Renal pelvis (tissue), 4 donors: ENCODE data around the gene MED29. TPM values are rescaled to one million over a fixed set of nuclear protein-coding genes. Genes with fewer than 3 reads are reported as not detected.
A peak's percentile ranks its signal among the peaks of the same experiment; 100 is the strongest.

ENCODE experiments used
- DNase-seq: peaks from one replicate; pipeline ENCODE4 v3.0.0-alpha.2; 2013
- polyA plus RNA-seq, 3 donors: library from polyadenylated mRNA; unstranded; fragments of 120-200 nt; gene quantifications; one replicate each; pipeline ENCODE4 v1.2.1, GENCODE V29; 2013; ENCODE audit not compliant: insufficient read length in 3 of 3

MED29 gene
- polyA plus RNA-seq, 3 donors, result 39.9 to 42.5 (median 41.3) TPM

- DNase-seq, result peak; percentile 29
Observed at GRCh38 chr19:39408392-39409207, 17.4 kb downstream of the MED29 start.

DNA sequence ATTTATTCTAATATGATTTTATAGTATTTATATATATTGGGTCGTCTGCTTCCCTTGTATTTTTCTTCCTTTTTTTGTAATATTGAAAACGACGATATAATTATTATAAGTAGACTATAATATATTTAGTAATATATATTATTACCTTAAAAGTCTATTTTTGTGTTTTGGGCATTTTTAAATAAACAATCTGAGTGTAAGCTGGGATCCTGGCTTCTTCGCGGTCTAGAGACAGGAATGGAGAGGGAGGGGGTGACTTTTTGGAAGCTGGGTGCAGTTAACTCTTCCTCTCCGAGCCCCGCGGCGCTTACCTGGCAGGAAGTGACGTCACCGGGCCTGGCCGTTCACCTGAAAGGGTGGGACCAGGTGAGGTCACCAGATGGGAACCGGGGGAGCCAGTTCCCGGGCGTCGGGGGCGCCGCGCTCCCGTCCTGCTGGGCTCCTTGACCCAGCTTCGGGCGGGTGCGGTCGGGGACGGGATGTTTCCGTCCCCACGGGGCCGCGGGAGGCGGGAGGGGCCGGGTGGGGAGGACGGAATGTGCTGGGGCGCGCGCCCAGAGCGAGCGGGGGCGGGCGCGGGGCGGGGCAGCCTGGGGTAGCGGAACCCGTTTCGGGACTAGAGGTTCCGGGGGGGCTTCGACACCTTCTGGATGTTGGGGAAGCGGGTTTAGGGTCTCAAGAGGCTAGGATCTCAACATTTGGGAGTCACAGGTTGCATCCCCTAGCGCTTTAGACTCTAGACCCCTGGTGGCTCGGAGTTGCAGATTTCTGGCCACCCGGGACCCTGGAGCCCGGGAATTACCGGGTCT, 18.2 kb downstream of the MED29 start:
- peak; percentile 79 for DNase-seq

- DNase-seq, result peak; percentile 53
Observed at GRCh38 chr19:39410017-39410830, 19.0 kb downstream of the MED29 start.

GRCh38 chr19:39410831-39411080, 19.6 kb downstream of the MED29 start:
- no peak for DNase-seq

GRCh38 chr19:39411081-39411831, 20.1 kb downstream of the MED29 start:
- DNase-seq, result no peak

- DNase-seq, result peak; percentile 90
Observed at GRCh38 chr19:39411832-39412099, 20.6 kb downstream of the MED29 start.

DNA sequence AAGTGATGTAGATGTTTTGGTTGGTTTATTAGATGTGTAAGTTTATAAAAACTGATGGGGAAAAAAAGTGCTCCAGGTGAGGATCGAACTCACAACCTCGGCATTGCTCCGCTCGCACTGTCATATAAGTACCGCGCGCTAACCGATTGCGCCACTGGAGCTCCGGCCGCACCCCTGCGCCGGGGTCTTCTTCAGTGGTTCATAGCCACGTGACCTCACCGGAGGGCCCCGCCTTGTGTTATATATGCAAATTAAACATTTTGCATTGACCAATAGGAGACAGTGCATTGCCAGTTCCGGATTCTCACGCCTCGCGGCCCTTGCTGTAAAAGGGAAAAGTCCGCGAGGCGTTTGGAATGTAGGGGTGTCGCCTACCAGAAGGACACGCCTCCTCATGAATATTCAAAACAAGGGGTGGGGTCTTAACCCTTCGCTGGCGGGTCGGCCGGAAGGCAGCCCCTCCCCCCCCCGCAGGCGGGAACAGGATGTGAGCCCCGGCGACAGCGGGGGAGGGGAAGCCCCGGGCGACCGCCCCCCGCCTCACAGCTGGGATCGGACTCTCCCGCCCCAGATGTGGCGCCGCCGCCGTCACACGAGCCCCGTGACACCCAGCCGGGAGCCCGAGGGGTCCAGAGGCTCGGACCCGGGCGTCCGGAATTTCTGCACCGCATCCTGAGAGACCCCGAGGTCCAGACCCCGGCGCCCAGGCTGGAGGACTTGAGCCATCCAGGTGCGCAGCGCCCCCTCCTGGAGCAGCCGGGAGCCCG, 21.1 kb downstream of the MED29 start, which contains the start of gene PLEKHG2:
PLEKHG2 (plus strand) TSS at position 570 of the 767 bp plus-strand sequence. CDS start 1,418 bp downstream, outside the sequence.
- peak; percentile 100 for DNase-seq

DNA sequence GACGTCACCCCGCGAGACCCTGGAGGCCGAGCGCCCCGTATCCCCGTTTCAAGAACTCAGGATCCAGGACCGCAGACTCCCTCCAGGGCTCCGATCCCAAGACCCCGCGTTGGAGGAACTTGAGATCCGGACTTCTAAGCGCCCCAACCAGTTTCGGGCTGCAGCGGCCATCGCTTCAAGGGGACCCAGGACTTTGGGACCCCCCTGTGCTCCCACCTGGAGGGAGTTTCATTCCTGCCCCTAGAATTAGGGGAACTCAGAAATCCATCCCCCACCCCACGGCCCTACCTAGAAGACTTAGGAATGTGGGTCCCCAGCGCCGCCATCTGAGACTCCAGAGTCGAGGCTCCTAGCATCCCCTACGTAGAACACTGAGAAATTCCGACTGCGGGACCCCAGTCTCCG, 21.7 kb downstream of the MED29 start:
- no peak for DNase-seq

GRCh38 chr19:39413272-39413910, 22.2 kb downstream of the MED29 start:
- peak; percentile 83 for DNase-seq

DNA sequence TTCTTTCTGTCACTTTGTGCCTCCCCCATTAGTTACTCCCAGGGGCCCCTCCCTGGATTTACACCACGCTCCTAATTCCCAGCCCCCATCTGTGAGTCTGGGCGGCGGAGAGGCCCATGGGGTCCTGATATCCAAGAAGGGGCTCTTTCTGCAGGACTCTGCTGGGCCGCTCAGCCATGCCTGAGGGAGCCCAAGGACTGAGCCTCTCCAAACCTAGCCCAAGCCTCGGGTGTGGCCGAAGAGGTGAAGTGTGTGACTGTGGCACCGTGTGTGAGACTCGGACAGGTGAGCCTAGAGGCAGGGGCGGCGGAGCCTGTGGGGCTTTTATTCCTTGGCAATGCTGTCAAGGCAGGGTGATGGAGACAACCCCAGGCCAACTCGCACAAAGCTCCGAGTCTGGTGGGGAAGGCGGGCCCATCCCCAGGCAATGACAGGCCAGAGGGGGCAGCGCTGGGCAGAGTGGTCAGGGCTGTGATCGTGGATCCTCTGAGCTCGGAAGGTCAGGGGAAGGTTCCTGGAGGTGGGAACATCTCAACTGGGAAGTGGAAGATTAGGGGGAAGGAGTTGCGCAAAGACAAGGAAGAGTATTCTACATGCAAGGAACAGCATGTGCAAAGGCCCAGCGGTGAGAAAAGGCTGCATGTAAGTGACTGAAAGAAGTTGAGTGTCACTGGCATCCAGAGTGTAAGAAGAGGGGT, 22.9 kb downstream of the MED29 start:
- DNase-seq, result no peak

- no peak for DNase-seq
Observed at GRCh38 chr19:39415111-39416046, 24.2 kb downstream of the MED29 start.

GRCh38 chr19:39416152-39417120, 25.3 kb downstream of the MED29 start:
- no peak for DNase-seq

DNA sequence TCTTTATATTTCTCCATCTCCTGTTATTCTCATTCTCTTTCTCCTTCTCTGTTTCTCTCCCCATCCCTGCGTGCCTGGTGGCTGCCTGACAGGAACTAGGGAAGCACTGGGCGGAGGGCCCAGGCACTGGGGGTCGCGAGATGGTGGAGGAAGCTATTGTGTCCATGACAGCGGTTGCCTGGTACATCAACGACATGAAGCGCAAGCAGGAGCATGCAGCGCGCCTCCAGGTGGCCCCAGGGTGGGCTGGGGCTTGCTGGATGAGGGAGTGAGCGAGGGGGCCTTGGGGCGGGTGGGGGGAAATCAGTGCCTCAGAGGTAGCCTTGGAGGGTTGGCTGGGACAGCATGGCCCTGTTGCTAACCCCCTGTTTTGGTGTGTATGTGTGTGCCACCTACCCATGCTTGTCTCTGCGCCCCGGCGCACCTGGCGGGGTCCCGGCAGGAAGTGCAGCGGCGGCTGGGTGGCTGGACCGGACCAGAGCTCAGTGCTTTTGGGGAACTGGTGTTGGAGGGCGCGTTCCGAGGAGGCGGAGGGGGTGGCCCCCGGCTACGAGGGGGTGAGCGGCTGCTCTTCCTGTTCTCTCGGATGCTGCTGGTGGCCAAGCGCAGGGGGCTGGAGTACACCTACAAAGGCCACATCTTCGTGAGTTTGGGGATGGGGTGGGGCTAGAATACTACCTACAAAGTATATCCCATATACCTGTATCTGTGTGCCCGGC, 26.4 kb downstream of the MED29 start:
- DNase-seq, result no peak

GRCh38 chr19:39419003-39419402, 27.8 kb downstream of the MED29 start:
- no peak for DNase-seq

- DNase-seq, result no peak
Observed at GRCh38 chr19:39420769-39421168, 29.6 kb downstream of the MED29 start.

DNA sequence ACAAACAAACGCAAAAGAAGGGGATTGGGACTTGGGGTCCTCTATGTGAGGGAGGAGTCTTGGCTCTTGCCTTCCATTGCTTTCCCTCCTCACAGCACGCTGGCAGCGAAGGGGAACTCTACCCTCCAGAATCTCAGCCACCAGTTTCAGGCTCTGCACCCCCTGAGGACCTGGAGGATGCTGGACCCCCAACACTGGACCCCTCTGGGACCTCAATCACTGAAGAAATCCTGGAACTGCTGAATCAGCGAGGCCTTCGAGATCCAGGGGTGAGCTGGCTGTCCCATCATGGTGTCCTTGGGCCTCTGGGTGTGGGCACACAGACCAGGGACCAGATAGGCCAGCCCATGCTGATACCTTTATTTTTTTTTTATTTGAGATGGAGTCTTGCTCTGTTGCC, 30.8 kb downstream of the MED29 start:
- no peak for DNase-seq
